ENCODE results near the gene DPYSL4.

DPYSL4 gene

GRCh38 chr10:132253092-132253687 lies 66.4 kb downstream of the DPYSL4 start:
- TF ChIP-seq CTCF (IDR thresholded peaks at IDR 0.05; ENCODE audit: control extremely low read depth, extremely low read depth, low read depth, missing control alignments) = no peak
- ChIA-PET CTCF (interaction anchor here (1.5 kb wide), 1 partner anchor 100 kb away, joined by 3 read pairs; no protein-coding TSS in a partner anchor), POLR2A (no interaction called here)
- no peak for DNase-seq (ENCODE audit: extremely low spot score)

GRCh38 chr10:132254841-132255240 lies 68.1 kb downstream of the DPYSL4 start:
- TF ChIP-seq CTCF (IDR thresholded peaks at IDR 0.05; ENCODE audit: control extremely low read depth, extremely low read depth, low read depth, missing control alignments) = no peak
- DNase-seq (ENCODE audit: extremely low spot score) = no peak
- ChIA-PET CTCF (no interaction called here), POLR2A (no interaction called here)
